NCI-H1105 treated with DMSO at 0.1 percent for 48 hours (cell line): ENCODE results near the gene EIF4E.
"Not testable (repeated sequence)": the region's sequence is repeated elsewhere in the genome, so short reads cannot be mapped to it uniquely, and the experiment has no call there.

Experiments
- DNase-seq: peaks from one replicate; lab custom pipeline; 2025; lab: John Stamatoyannopoulos, UW

EIF4E gene, protein sequence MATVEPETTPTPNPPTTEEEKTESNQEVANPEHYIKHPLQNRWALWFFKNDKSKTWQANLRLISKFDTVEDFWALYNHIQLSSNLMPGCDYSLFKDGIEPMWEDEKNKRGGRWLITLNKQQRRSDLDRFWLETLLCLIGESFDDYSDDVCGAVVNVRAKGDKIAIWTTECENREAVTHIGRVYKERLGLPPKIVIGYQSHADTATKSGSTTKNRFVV

DNA sequence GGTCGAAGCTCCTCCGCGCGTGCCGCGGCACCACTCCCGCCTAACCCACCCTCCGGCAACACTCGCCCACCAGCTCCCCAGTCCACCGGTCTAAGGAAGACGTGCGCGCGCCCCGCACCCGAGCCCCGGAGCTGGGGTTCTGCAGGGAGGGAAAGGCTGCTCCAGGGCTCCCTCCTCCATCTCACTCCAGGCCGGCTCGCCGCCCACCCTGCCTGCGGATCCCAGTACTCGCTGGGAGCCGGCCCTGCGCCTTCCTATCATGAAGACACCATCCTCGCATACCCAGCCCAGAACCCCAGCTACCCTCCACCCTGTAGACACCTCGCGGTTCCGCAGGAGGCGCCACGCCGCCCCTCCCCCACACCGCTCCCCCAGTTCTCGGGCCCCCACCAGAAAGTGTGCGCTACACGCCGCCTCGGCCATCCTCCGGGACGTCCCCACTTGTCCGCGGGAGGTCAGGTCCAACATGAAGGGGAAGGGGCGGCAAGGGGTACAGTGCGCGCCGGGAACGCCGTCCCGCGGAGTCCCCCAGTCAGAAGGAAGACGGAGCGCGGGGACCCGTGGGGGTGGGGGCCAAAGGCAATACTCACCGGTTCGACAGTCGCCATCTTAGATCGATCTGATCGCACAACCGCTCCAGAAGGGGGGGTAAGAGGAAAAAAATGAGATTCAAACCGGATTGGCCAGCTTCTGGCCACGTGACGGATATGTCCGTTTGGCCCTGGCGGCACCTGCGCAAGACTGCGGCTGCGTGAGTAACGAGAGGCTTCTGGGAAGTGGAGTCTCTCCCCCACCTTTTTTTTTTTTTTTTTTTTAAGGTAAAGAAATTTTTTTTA, at the start of gene EIF4E:
Gene EIF4E, minus strand, starts transcription at position 629 of the 836 bp plus-strand sequence. Its CDS starts 21 bp downstream, at position 608.
- peak; percentile 90 for DNase-seq

GRCh38 chr4:98977557-98977956, 48.6 kb upstream of the EIF4E start:
- no peak for DNase-seq

- DNase-seq = no peak
Measured at GRCh38 chr4:98976716-98977115, 47.8 kb upstream of the EIF4E start.

- DNase-seq = no peak
Measured at GRCh38 chr4:98969878-98970785, 41.2 kb upstream of the EIF4E start.

DNA sequence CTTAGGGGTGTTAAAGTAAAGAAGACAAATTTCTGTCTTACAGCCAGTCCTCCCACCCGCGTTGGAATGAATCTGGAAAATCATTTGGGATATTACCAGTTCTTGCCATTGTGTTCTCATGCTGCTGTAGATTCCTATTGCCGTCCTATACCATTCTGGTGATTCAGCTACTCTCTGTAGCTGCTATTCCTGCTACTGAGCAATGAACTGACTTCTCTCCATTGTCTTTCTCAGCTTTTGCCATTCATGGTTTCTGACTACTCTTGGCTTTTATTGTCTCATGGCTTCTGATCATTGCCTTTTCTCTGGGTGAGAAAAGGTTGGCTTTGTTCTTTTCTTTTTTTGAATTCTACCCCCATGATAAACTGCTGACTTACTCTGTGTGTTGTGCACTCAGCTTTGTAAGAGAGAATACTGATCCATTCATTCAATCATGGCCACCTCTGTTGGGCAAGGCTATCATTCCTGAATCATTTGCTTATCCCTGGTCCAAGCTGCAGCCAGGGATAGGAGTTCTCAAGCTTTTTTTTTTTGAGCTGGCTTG, 38.9 kb upstream of the EIF4E start:
- DNase-seq = no peak

DNA sequence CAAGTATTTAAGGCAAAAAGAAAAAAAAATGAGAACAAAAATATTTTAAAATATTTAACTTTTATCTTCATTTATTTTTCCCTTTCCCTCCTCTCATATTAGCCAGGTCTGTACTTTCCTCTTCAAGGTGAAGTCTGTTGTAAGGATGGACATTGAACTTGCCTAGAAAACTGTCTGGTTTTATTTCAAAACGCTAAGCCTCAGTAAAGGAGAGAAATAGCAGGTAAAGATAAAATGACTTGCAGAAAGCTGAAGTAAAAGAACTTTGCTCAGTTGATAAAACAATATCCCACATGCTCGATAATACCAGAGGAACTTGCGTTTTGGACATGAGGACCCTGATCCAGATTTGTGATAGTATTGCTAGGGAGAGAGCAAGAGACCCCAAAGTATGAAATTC, 38.0 kb upstream of the EIF4E start:
- no peak for DNase-seq

DNA sequence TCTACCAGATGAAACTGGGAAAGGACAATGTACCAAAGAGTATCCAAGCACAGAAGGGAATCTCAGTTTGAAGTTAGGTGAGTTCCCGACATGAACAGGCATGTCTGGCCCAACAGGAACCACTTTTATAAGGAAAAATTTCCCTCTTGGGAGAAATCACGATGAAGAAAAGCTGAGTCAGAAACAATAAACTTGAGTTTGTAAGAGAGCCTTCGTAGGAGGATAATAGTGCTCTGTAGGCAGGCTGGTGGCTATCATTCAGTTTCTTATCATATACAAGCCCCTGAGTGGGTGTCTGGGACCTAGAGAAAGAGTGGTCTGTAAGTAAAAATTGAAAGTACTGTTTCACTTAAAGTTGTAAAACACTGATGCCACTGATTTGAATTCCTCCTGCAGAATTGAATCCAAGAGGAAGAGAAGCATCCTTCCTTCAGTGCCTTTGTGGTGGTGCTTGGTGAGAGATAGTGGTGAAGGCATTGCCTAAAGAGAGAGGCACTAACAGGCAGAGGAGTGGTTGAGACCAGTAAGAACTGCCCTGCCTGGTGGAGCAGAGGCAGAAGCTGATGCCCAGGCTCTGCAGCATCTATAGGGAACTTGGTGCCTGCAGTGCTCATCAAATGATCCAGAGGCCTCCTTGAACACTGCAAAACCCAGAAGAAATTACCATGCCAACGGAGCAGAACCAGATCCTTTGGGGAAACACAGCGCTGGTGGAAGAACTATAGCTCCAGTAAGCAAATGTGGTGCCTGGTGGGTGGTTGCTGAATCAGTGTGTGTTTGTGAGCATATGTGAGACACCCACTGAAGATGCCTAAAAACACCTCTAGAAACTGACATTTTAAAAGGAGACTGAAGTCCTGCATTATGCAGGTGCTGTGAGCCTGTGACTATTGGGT, 34.9 kb upstream of the EIF4E start:
- no peak for DNase-seq

DNA sequence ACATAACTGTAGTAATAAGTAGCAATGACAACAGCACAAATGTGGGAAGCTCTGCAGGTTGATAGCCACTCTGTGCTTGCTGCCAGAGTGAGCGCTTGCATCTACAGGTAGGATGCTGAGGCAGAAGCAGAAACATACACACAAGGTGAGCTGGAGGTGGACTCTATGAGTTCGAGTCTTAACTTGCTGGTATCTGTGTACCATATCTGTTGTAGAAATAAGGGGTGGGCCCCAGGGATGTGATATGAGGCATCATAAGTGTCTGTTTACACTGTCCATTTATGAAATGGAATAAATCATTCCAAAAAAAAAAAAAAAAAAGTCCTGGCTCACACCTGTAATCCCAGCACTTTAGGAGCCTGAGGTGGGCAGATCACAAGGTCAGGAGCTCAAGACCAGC, 32.8 kb upstream of the EIF4E start:
- DNase-seq = no peak

- DNase-seq = no peak
Measured at GRCh38 chr4:98959411-98959810, 30.5 kb upstream of the EIF4E start.

DNA sequence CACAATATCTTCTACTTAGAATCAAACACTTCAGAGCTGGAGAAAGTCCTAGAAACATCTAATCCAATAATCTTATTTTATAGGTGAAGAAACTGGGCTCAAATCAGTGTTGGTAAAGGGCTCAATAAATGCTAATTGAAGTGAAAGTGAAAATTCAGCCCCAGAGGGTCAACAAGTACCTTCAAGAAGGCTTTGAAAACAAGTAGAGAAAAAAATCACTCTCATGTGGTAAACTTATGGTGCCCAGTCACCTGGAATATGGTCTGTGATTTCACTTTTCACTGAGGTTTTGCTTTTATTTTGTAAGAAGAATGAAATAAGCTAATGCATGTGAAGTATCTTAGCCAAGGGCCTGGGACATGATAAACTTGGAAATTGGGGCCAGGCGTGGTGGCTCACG, 29.1 kb upstream of the EIF4E start:
- no peak for DNase-seq

GRCh38 chr4:98955229-98955628, 26.3 kb upstream of the EIF4E start:
- no peak for DNase-seq

DNA sequence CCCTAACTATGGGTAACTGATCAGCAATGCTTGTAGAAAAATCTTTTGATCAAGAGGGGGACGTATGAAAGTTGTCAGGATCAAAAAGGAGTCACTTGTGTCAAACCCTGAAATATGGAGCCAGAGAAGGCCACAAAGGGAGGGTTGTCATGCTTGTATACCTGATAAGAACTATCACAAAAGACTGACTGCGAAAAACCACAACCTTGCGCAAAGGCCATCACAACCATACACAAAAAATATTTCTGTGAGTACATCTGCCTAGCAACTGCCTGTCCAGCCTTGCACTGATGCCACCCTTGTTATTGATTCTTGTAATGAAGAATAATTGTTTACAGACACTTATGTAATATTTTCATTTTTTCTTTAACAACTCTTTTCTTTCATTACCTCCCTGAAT, 22.8 kb upstream of the EIF4E start:
- DNase-seq = no peak

GRCh38 chr4:98950925-98951324, 22.0 kb upstream of the EIF4E start:
- DNase-seq = no peak

- DNase-seq = no peak
Measured at GRCh38 chr4:98946359-98946758, 17.4 kb upstream of the EIF4E start.

GRCh38 chr4:98945297-98945850, 16.4 kb upstream of the EIF4E start:
- DNase-seq = no peak

- DNase-seq = peak; percentile 2
Measured at GRCh38 chr4:98939892-98940298, 11.0 kb upstream of the EIF4E start.

- no peak for DNase-seq
Measured at GRCh38 chr4:98939438-98939837, 10.5 kb upstream of the EIF4E start.

- DNase-seq = no peak
Measured at GRCh38 chr4:98937986-98938720, 9.2 kb upstream of the EIF4E start.

- no peak for DNase-seq
Measured at GRCh38 chr4:98935633-98936032, 6.7 kb upstream of the EIF4E start.

GRCh38 chr4:98934851-98935250, 5.9 kb upstream of the EIF4E start:
- DNase-seq = not testable (repeated sequence)
